CD4-positive, alpha-beta T cell (primary cell): ENCODE measurements around the gene NPIPB2. TPM values are rescaled to one million over a fixed set of nuclear protein-coding genes. Genes with fewer than 3 reads are reported as not detected.
"Not testable (repeated sequence)": the region's sequence is repeated elsewhere in the genome, so short reads cannot be mapped to it uniquely, and the experiment has no call there.

ENCODE experiments used
- ATAC-seq: fragments of 200-7000 bp; cut with Tn5 transposase; one replicate; pipeline ENCODE4 v1.10.0; 2022; ENCODE audit warnings: mild to moderate bottlenecking; ENCODE audit not compliant: poor library complexity
- CTCF ChIA-PET: fragments of 350-600 bp; sonication (Branson Sonifier 250); formaldehyde crosslinking; loops from one replicate; lab custom pipeline; 2021; ENCODE audit warnings: antibody characterized with exemption, inconsistent platforms; lab: Charles Lee
- POLR2A ChIA-PET: fragments of 350-600 bp; sonication (Branson Sonifier 250); formaldehyde crosslinking; loops from one replicate; lab custom pipeline; 2021; ENCODE audit warnings: antibody characterized with exemption, inconsistent platforms; lab: Charles Lee
- DNase-seq, 14 experiments: peaks; one replicate each; pipeline ENCODE4 v3.0.0-alpha.2; 2013 to 2020; ENCODE audit warnings: mixed read lengths in 2 of 14
- H3K27ac ChIP-seq, 2 donors: one replicate each; pipeline versions ENCODE4 v1.5.1 to v1.7.0; 2013; ENCODE audit warnings: low read length in 2 of 2, low read depth in 1 of 2, mild to moderate bottlenecking in 1 of 2
- H3K27me3 ChIP-seq, 2 experiments: 1 replicate in 1 of 2; 2 replicates in 1 of 2; pipeline versions ENCODE4 v1.6.1 to v1.7.0; 2013; ENCODE audit warnings: low read length in 2 of 2, control low read depth in 1 of 2, mild to moderate bottlenecking in 1 of 2, moderate library complexity in 1 of 2; ENCODE audit not compliant: insufficient read depth in 2 of 2, control insufficient read depth in 1 of 2
- H3K36me3 ChIP-seq: one replicate; pipeline ENCODE4 v1.6.1; 2013; ENCODE audit warnings: low read length, control low read depth; ENCODE audit not compliant: insufficient read depth
- H3K4me1 ChIP-seq: one replicate; pipeline ENCODE4 v1.6.1; 2013; ENCODE audit warnings: low read length, control low read depth; ENCODE audit not compliant: insufficient read depth
- H3K4me3 ChIP-seq: one replicate; pipeline ENCODE4 v1.5.1; 2013; ENCODE audit warnings: mild to moderate bottlenecking, low read length, moderate library complexity
- H3K9me3 ChIP-seq, 2 experiments: 1 replicate in 1 of 2; 2 replicates in 1 of 2; pipeline versions ENCODE4 v1.6.1 to v1.7.0; 2013; ENCODE audit warnings: low read length in 2 of 2, mild to moderate bottlenecking in 2 of 2, control low read depth in 1 of 2, moderate library complexity in 1 of 2; ENCODE audit not compliant: control insufficient read depth in 1 of 2, insufficient read depth in 1 of 2
- H3K27ac Mint-ChIP-seq: one replicate; pipeline ENCODE4 v1.8.0; 2020; ENCODE audit warnings: mixed read lengths
- H3K27me3 Mint-ChIP-seq: one replicate; pipeline ENCODE4 v1.8.0; 2021; ENCODE audit warnings: mixed read lengths
- H3K36me3 Mint-ChIP-seq: one replicate; pipeline ENCODE4 v1.8.0; 2021; ENCODE audit warnings: low read depth, mixed read lengths
- H3K4me1 Mint-ChIP-seq: one replicate; pipeline ENCODE4 v1.8.0; 2021; ENCODE audit warnings: low read depth, mixed read lengths
- H3K4me3 Mint-ChIP-seq: one replicate; pipeline ENCODE4 v1.8.0; 2020; ENCODE audit warnings: mild to moderate bottlenecking, mixed read lengths
- H3K9me3 Mint-ChIP-seq: one replicate; pipeline ENCODE4 v1.8.0; 2020; ENCODE audit warnings: mixed read lengths
- CTCF ChIP-seq: fragments of 200-600 bp; IDR thresholded peaks from one replicate; pipeline ENCODE4 v1.8.0; 2022; ENCODE audit warnings: antibody characterized with exemption, mild to moderate bottlenecking
- intact Hi-C, 2 experiments: fragments of 100-400 bp; cut with DNase I in 1 of 2; cut with micrococcal nuclease in 1 of 2; formaldehyde crosslinking; loops; one replicate each; pipeline versions ENCODE4 v1.15.1 to v1.9.0; 2023 to 2025; cut with DNase I, micrococcal nuclease
- total RNA-seq, 174 experiments: library from RNA in 2 of 174; stranded (reverse) in 2 of 174; gene quantifications; one replicate each; pipeline ENCODE4 v1.2.3 and lab custom pipeline; 2021 to 2026

The NPIPB2 gene
- total RNA-seq, 2 experiments from 2014 or later = 10.6 to 12.3 TPM

GRCh38 chr16:11957591-11958395 is 15.9 kb upstream of the NPIPB2 start:
- intact Hi-C loops = no loop called here
- no peak overlapping the region for H3K4me3 Mint-ChIP-seq
- ATAC-seq = no peak
- H3K36me3 Mint-ChIP-seq = no peaks in the 10 kb centered on the region
- no peaks in the 10 kb centered on the region for H3K9me3 ChIP-seq
- no peak for TF ChIP-seq CTCF
- H3K27ac ChIP-seq = no peak overlapping the region
- DNase-seq = no peak
- H3K4me1 Mint-ChIP-seq = no peaks in the 10 kb centered on the region
- H3K27me3 Mint-ChIP-seq = no peaks in the 10 kb centered on the region
- H3K27ac Mint-ChIP-seq = no peak overlapping the region
- no peak overlapping the region for H3K4me3 ChIP-seq
- ChIA-PET POLR2A (no interaction called here), CTCF (interaction anchor here (0.7 kb wide), 1 partner anchor 46 kb away, joined by 3 read pairs; no protein-coding TSS in a partner anchor)
- H3K27me3 ChIP-seq = no peaks in the 10 kb centered on the region
- no peaks in the 10 kb centered on the region for H3K4me1 ChIP-seq
- H3K36me3 ChIP-seq = peaks cover 3% of the 10 kb centered on the region
- no peaks in the 10 kb centered on the region for H3K9me3 Mint-ChIP-seq

- Mint-ChIP-seq H3K27me3 (no peaks in the 10 kb centered on the region), H3K27ac (no peak overlapping the region), H3K9me3 (no peaks in the 10 kb centered on the region), H3K36me3 (no peaks in the 10 kb centered on the region), H3K4me1 (no peaks in the 10 kb centered on the region), H3K4me3 (no peak overlapping the region)
- H3K27me3 ChIP-seq = no peaks in the 10 kb centered on the region
- peaks cover 3% of the 10 kb centered on the region for H3K36me3 ChIP-seq
- no peak for ATAC-seq
- no peaks in the 10 kb centered on the region for H3K4me1 ChIP-seq
- no peak for DNase-seq
- no peak overlapping the region for H3K27ac ChIP-seq
- POLR2A ChIA-PET = no interaction called here
- CTCF ChIA-PET = no interaction called here
- H3K9me3 ChIP-seq = no peaks in the 10 kb centered on the region
- intact Hi-C loops = no loop called here
- no peak for TF ChIP-seq CTCF
- no peak overlapping the region for H3K4me3 ChIP-seq
These were observed 14.7 kb upstream of the NPIPB2 start for GRCh38 chr16:11956558-11956957.

- POLR2A ChIA-PET = no interaction called here
- no peak overlapping the region for H3K4me3 Mint-ChIP-seq
- Histone ChIP-seq H3K36me3 (no peaks in the 10 kb centered on the region), H3K9me3 (no peaks in the 10 kb centered on the region), H3K4me1 (no peaks in the 10 kb centered on the region), H3K4me3 (no peak overlapping the region), H3K27me3 (no peaks in the 10 kb centered on the region), H3K27ac (no peak overlapping the region)
- TF ChIP-seq CTCF = no peak
- H3K36me3 Mint-ChIP-seq = no peaks in the 10 kb centered on the region
- CTCF ChIA-PET = no interaction called here
- no peaks in the 10 kb centered on the region for H3K4me1 Mint-ChIP-seq
- H3K9me3 Mint-ChIP-seq = no peaks in the 10 kb centered on the region
- DNase-seq = no peak
- H3K27me3 Mint-ChIP-seq = no peaks in the 10 kb centered on the region
- ATAC-seq = no peak
- H3K27ac Mint-ChIP-seq = no peak overlapping the region
- intact Hi-C loops = no loop called here
These were observed 13.9 kb upstream of the NPIPB2 start for GRCh38 chr16:11955713-11956123.

- H3K4me1 ChIP-seq, H3K27ac ChIP-seq, H3K4me1 Mint-ChIP-seq, ATAC-seq, H3K27me3 Mint-ChIP-seq, H3K27me3 ChIP-seq, H3K4me3 Mint-ChIP-seq, POLR2A ChIA-PET, intact Hi-C loops, DNase-seq, H3K4me3 ChIP-seq, H3K9me3 ChIP-seq, CTCF ChIA-PET, H3K36me3 ChIP-seq, H3K27ac Mint-ChIP-seq, H3K9me3 Mint-ChIP-seq, H3K36me3 Mint-ChIP-seq: not testable (repeated sequence)
These were observed 11.7 kb upstream of the NPIPB2 start for GRCh38 chr16:11953576-11953975.
